Right atrium auricular region (tissue), 2 donors: ENCODE data around the gene ADPGK. TPM values are rescaled to one million over a fixed set of nuclear protein-coding genes. Genes with fewer than 3 reads are reported as not detected.

ENCODE experiments used
- DNase-seq: peaks from one replicate; pipeline ENCODE4 v3.0.0-alpha.2; 2019; ENCODE audit warnings: low spot score
- H3K27ac ChIP-seq, 2 donors: fragments of 200-600 bp; sonication (generic); 1 replicate in 1 of 2; 2 replicates in 1 of 2; pipeline ENCODE4 v1.5.1; 2016 to 2019
- H3K27me3 ChIP-seq, 2 donors: fragments of 200-600 bp; sonication (generic); one replicate each; pipeline versions ENCODE4 v1.5.1 to v1.6.0; 2017 to 2019
- H3K36me3 ChIP-seq: fragments of 200-600 bp; sonication (generic); one replicate; pipeline ENCODE4 v1.5.1; 2016
- H3K4me1 ChIP-seq, 2 donors: fragments of 200-600 bp; sonication (generic); one replicate each; pipeline versions ENCODE4 v1.5.1 to v1.6.0; 2017 to 2019
- H3K4me3 ChIP-seq, 2 donors: fragments of 200-600 bp; sonication (generic); 1 replicate in 1 of 2; 2 replicates in 1 of 2; pipeline ENCODE4 v1.5.1; 2017 to 2019; ENCODE audit warnings: mild to moderate bottlenecking in 1 of 2, moderate library complexity in 1 of 2
- H3K9me3 ChIP-seq, 2 donors: fragments of 200-600 bp; sonication (generic); one replicate each; pipeline ENCODE4 v1.5.1; 2019
- total RNA-seq, 2 donors: library from RNA; depleted of rRNA; stranded (reverse); fragments of >200 nt; gene quantifications; one replicate each; pipeline ENCODE4 v1.1.0, GENCODE V29; 2016
- TF ChIP-seq, protein P1 (sequence below), 2 donors: fragments of 200-600 bp; sonication (generic); IDR thresholded peaks; one replicate each; pipeline ENCODE4 v1.5.1; 2019; ENCODE audit warnings: antibody characterized with exemption in 2 of 2

Gene ADPGK
- total RNA-seq, 2 donors from 2014 or later, result 10.4 to 16.3 TPM

DNA sequence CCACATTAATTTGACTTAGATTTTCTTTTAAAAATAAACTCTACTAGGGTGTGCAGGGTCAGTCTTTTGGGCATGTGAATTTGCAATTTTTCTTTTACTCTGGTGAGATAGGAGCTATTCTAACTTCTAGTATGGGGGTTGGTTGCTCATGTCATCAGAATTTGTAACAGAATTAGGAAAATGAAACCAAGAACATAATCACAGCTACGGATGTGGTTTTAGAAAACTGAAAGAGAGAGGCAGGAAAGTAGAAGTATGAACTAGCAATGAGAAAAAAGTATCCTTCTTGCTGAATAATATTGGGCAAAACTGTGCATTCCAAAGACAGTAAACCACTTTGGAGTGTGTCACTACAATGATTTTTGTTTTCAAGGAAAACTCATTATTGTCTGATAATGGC is 43.3 kb downstream of the ADPGK start:
- no peak for DNase-seq
- no peaks in the 10 kb centered on the region for H3K4me1 ChIP-seq
- H3K27me3 ChIP-seq, result no peaks in the 10 kb centered on the region
- H3K9me3 ChIP-seq, result no peaks in the 10 kb centered on the region
- H3K36me3 ChIP-seq, result peaks cover 32% of the 10 kb centered on the region
- no peak overlapping the region for H3K4me3 ChIP-seq
- TF ChIP-seq, protein P1, sequence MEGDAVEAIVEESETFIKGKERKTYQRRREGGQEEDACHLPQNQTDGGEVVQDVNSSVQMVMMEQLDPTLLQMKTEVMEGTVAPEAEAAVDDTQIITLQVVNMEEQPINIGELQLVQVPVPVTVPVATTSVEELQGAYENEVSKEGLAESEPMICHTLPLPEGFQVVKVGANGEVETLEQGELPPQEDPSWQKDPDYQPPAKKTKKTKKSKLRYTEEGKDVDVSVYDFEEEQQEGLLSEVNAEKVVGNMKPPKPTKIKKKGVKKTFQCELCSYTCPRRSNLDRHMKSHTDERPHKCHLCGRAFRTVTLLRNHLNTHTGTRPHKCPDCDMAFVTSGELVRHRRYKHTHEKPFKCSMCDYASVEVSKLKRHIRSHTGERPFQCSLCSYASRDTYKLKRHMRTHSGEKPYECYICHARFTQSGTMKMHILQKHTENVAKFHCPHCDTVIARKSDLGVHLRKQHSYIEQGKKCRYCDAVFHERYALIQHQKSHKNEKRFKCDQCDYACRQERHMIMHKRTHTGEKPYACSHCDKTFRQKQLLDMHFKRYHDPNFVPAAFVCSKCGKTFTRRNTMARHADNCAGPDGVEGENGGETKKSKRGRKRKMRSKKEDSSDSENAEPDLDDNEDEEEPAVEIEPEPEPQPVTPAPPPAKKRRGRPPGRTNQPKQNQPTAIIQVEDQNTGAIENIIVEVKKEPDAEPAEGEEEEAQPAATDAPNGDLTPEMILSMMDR (IDR thresholded peaks at IDR 0.05), result no peak
- no peak overlapping the region for H3K27ac ChIP-seq

DNA sequence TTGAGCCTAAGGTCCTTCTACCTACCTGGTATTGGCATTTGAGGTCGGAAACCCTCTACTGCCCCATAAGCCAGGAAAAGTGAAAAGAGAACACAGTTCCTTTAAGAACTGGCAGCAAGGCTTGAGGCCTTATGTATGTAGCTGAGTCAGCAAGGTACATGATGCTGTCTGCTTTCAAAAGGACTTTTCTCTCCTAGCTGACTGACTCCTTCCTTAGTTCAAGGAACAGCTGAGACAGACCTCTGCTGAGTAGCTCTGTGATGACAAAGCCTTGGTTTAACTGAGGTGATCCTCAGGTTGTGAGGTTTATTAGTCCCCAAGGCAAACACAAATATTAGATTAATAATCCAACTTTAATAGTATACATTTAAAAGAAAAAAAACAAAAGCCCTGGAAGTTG is 45.8 kb downstream of the ADPGK start:
- no peak overlapping the region for H3K4me3 ChIP-seq
- no peak overlapping the region for H3K27ac ChIP-seq
- TF ChIP-seq, protein P1 (IDR thresholded peaks at IDR 0.05), result no peak
- peaks cover 36% of the 10 kb centered on the region for H3K36me3 ChIP-seq
- no peaks in the 10 kb centered on the region for H3K27me3 ChIP-seq
- no peaks in the 10 kb centered on the region for H3K4me1 ChIP-seq
- H3K9me3 ChIP-seq, result no peaks in the 10 kb centered on the region
- DNase-seq, result no peak

DNA sequence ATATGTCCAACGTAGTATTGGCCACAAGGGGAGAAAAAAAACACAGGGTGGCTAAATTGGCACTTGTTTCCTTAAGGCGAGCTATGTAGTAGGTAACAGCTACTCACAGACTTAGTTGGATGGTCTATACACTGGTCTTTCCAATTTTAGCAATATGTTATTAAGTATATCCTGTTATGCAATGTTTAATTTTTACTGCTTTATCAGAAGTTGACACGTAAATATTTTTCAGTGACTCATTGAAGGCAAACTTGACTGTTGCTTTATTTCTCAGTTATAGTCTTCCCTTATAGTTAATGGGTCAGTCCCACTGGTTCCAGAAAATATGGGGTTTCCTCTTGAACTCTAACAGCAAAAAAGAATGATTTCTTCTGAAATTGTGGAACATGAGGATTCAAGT is 46.5 kb downstream of the ADPGK start:
- Histone ChIP-seq H3K4me1 (no peaks in the 10 kb centered on the region), H3K9me3 (no peaks in the 10 kb centered on the region), H3K36me3 (peaks cover 41% of the 10 kb centered on the region), H3K4me3 (no peak overlapping the region), H3K27ac (no peak overlapping the region), H3K27me3 (no peaks in the 10 kb centered on the region)
- TF ChIP-seq, protein P1 (IDR thresholded peaks at IDR 0.05), result no peak
- no peak for DNase-seq

DNA sequence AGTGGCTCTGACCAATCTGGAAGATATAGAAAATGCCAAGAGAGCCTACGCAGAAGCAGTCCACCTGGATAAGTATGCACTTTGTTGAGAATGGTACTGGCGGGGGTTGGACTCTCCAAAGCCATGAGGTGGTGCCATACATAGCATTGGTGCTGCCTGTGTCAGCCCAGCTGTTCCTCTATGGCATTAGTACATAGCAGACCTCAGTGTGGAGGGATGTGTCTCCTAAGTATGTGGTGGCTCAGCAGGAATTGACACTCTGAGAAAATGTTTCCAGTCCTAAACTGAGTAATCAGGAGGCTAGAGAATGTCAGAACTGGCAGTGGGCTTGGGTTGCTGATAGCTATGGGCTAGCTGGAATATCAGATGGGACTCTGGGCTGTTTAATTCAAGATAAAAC is 48.4 kb downstream of the ADPGK start:
- Histone ChIP-seq H3K4me3 (no peak overlapping the region), H3K27me3 (no peaks in the 10 kb centered on the region), H3K36me3 (peaks cover 52% of the 10 kb centered on the region), H3K27ac (no peak overlapping the region), H3K4me1 (no peaks in the 10 kb centered on the region), H3K9me3 (no peaks in the 10 kb centered on the region)
- DNase-seq, result no peak
- TF ChIP-seq, protein P1 (IDR thresholded peaks at IDR 0.05), result no peak

DNA sequence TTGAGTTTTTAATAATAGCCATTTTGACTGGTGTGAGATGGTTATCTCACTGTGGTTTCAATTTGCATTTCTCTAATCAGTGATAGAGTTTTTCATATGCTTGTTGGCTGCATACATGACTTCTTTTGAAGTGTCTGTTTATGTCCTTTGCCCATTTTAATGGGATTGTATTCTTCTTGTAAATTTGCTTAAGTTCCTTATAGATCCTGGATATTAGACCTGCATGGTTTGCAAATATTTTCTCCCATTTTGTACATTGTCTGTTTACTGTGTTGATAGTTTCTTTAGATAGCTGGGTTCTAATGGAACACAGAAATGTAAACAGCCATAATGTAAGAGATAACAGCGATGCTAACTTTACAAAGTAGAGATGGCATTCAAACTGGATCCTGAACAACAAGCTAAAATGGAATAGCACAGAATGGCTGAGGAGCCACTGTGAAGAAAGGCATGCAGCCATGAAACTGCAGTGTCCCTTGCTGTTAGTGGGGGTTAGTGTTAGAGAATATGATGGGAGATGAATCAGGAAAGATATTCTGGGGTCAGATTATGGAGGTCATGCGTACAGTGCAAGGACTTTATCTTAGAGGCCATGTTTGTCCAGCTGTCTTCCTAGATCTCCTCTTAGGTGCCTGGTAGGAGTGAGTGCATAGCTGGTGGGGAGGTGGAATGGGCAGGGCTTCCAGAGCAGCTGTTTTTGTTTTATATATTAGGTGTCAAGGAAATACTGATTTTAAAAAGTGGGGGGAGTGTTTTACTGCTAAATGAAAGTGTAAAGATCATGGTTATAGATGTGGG is 49.4 kb downstream of the ADPGK start:
- no peak for DNase-seq
- no peak overlapping the region for H3K4me3 ChIP-seq
- H3K4me1 ChIP-seq, result no peaks in the 10 kb centered on the region
- peaks cover 44% of the 10 kb centered on the region for H3K36me3 ChIP-seq
- TF ChIP-seq, protein P1 (IDR thresholded peaks at IDR 0.05), result no peak
- H3K27ac ChIP-seq, result no peak overlapping the region
- H3K9me3 ChIP-seq, result no peaks in the 10 kb centered on the region
- H3K27me3 ChIP-seq, result no peaks in the 10 kb centered on the region

DNA sequence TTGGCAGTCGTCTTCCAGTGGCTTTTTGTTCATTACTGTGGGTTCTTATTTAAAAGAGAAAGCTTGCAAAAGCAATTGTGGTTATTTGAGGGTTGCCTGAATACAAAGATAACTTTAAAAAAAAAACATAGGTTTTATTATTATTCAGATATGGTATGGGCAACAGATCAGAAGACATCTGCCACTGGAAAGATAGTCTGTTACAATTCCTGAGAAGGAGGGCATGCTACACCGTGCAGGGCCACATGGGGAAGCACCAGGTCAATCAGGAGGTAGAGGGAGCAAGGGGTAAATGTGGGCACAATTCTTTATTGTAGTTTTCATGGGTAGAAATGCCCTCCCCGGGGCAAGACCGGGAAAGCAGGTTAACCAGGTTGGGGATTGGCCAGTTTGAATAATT is 51.0 kb downstream of the ADPGK start:
- TF ChIP-seq, protein P1 (IDR thresholded peaks at IDR 0.05), result no peak
- no peak for DNase-seq
- H3K9me3 ChIP-seq, result no peaks in the 10 kb centered on the region
- H3K4me3 ChIP-seq, result no peak overlapping the region
- H3K4me1 ChIP-seq, result no peaks in the 10 kb centered on the region
- no peaks in the 10 kb centered on the region for H3K27me3 ChIP-seq
- H3K36me3 ChIP-seq, result peaks cover 40% of the 10 kb centered on the region
- H3K27ac ChIP-seq, result no peak overlapping the region
